NB4 (cell line): ENCODE results near the gene PMS2.
A peak's percentile ranks its signal among the peaks of the same experiment; 100 is the strongest.
"Not testable (repeated sequence)": the region's sequence is repeated elsewhere in the genome, so short reads cannot be mapped to it uniquely, and the experiment has no call there.

ENCODE experiments used
- DNase-seq: peaks from one replicate; pipeline ENCODE4 v3.0.0; 2010; ENCODE audit warnings: low read depth
- H3K4me3 ChIP-seq: one replicate; pipeline ENCODE4 v1.5.1; 2011; ENCODE audit warnings: mild to moderate bottlenecking, low read depth, low read length, moderate library complexity
- MAX ChIP-seq: IDR thresholded peaks from 2 replicates; pipeline ENCODE4 v1.6.1; 2011; ENCODE audit warnings: low read depth, low read length
- MYC ChIP-seq: IDR thresholded peaks from 2 replicates; pipeline ENCODE4 v1.6.1; 2011; ENCODE audit warnings: low read depth, low read length
- POLR2A ChIP-seq: IDR thresholded peaks from 2 replicates; pipeline ENCODE4 v1.6.1; 2011; ENCODE audit warnings: mild to moderate bottlenecking; ENCODE audit not compliant: insufficient read length; ENCODE audit errors: extremely low read depth
- TF ChIP-seq, protein P1 (sequence below): IDR thresholded peaks from one replicate; pipeline ENCODE4 v1.5.1; 2012; ENCODE audit warnings: low read depth, low read length

The PMS2 gene

DNA sequence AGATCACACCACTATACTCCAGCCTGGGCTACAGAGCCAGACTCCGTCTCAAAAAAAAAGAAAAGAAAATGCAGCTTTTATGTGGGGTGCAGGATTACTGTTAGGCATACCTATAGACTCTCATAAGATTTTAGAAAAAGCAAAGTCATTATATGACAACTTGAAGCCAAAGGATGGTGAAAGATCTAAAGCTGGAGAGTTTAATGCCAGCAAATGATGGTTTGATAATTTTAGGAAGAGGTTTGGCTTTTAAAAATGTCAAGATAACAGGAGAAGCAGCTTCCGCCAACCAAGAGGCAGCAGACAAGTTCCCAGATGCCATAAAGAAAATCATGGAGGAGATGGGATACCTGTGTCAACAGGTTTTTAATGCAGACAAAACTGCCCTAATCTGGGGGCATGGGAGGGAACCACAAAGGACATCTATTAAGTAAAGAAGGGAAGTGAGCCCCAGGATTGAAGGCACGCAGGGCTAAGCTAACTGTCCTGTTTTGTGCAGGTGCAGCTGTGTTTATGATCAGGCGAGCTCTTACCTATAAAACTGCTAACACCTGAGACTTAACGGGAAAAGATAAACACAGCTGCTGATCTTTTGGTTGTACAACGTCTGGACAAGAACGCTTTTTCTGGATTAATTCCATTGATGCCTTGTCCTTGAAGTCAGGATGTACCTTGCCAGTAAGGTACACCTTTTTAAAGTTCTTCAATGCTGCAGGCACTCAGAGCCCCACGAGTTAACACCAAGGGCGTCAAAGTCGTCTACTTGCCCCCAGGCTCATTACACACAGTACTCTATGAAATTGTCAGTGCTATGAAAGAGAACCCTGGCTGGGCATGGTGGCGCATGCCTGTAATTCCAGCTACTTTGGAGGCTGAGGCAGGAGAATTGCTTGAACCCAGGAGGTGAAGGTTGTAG is 11.8 kb upstream of the PMS2 start:
- TF ChIP-seq POLR2A (no peak), MAX (no peak), MYC (no peak)
- TF ChIP-seq, protein P1, sequence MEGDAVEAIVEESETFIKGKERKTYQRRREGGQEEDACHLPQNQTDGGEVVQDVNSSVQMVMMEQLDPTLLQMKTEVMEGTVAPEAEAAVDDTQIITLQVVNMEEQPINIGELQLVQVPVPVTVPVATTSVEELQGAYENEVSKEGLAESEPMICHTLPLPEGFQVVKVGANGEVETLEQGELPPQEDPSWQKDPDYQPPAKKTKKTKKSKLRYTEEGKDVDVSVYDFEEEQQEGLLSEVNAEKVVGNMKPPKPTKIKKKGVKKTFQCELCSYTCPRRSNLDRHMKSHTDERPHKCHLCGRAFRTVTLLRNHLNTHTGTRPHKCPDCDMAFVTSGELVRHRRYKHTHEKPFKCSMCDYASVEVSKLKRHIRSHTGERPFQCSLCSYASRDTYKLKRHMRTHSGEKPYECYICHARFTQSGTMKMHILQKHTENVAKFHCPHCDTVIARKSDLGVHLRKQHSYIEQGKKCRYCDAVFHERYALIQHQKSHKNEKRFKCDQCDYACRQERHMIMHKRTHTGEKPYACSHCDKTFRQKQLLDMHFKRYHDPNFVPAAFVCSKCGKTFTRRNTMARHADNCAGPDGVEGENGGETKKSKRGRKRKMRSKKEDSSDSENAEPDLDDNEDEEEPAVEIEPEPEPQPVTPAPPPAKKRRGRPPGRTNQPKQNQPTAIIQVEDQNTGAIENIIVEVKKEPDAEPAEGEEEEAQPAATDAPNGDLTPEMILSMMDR = no peak
- no peak overlapping the region for H3K4me3 ChIP-seq
- no peak for DNase-seq

- DNase-seq = no peak
- TF ChIP-seq MAX (no peak), POLR2A (no peak), MYC (no peak)
- TF ChIP-seq, protein P1 = no peak
- no peak overlapping the region for H3K4me3 ChIP-seq
Observed at GRCh38 chr7:6016653-6016966, 7.8 kb upstream of the PMS2 start.

DNA sequence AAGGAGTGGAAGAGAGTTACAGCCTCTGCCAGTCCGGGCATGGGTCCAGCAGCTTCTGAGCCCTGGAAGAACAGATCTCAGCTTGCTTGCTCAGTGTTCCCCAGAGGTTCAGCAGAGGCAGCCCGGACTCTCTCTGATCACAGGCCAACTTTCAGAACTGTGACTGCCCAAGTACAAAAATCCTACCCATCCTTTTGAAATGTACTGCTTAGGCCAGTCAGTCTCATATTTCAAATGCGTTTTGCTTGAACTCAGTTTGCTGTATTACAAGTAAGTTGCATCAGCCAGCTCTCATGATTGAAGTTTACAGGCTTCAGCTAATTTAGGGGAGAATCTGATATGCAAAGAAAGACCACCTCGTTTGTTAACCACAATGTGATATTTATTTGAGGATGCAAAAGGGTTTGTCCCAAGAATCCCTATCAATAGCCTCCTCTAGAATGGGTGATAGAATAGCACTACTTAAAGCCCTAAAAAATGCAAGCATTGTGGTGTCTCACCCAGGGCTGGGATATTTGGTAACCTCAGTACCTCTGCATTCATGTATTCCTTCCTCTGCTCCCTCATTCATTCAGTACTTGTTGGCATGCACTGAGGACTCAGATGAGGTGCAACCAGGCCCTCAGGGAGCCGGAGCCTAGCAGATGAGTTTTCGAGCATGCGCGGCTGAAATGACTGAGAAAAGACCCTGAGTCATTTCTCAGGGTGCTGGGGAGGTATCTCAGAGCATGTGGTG is 7.2 kb upstream of the PMS2 start:
- H3K4me3 ChIP-seq = no peak overlapping the region
- TF ChIP-seq, protein P1 = no peak
- no peak for TF ChIP-seq MYC
- TF ChIP-seq MAX = no peak
- TF ChIP-seq POLR2A = no peak
- DNase-seq = no peak

- peak; percentile 40 for DNase-seq
- TF ChIP-seq, protein P1 = no peak
- TF ChIP-seq POLR2A (no peak), MAX (no peak)
- H3K4me3 ChIP-seq = no peak overlapping the region
Observed at GRCh38 chr7:6012355-6013104, 3.7 kb upstream of the PMS2 start.

DNA sequence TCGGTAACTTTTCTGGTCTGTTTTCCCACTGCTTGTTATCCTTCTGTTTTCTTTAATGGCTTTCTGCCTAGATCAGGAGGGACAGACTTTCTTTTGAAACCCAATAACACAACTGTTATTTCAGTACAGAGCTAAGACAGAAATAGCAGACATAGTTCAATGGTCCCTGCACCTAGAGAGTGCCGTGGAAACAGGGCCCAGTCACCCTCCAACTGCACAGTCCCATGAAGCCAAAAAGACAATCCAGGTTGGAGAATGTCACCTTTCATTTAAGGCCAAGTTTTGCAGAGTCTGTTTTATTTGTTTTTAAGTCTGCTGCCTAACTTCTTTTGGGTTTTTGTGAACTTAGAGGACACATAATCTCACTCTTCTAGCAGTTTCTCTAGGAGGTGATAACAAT is 2.7 kb upstream of the PMS2 start:
- no peak for DNase-seq
- TF ChIP-seq POLR2A = no peak
- TF ChIP-seq MYC = no peak
- TF ChIP-seq, protein P1 = no peak
- TF ChIP-seq MAX = no peak
- no peak overlapping the region for H3K4me3 ChIP-seq

- peak overlapping the region; percentile 90 for H3K4me3 ChIP-seq
- not testable (repeated sequence) for DNase-seq
Observed at GRCh38 chr7:6010370-6010769, 1.5 kb upstream of the PMS2 start.

GRCh38 chr7:6007835-6008590 is 836 bp downstream of the PMS2 start:
- not testable (repeated sequence) for DNase-seq
- H3K4me3 ChIP-seq = peak overlapping the region; percentile 90
